Osteoblast (primary cell): ENCODE data around the gene VCL. TPM values are rescaled to one million over a fixed set of nuclear protein-coding genes. Genes with fewer than 3 reads are reported as not detected.

Experiments used
- DNase-seq: peaks from one replicate; pipeline ENCODE4 v3.0.0; 2011; ENCODE audit warnings: low spot score, mixed read lengths; ENCODE audit not compliant: insufficient read length; ENCODE audit errors: missing footprints
- H2AFZ ChIP-seq: 2 replicates; pipeline ENCODE4 v1.6.0; 2011; ENCODE audit warnings: mild to moderate bottlenecking, low read length
- H3K27ac ChIP-seq: 2 replicates; pipeline ENCODE4 v1.5.1; 2011; ENCODE audit warnings: mild to moderate bottlenecking, low read depth, low read length, moderate library complexity
- H3K27me3 ChIP-seq: 2 replicates; pipeline ENCODE4 v1.6.0; 2012; ENCODE audit warnings: mild to moderate bottlenecking, control low read depth, inconsistent platforms, low read length, moderate library complexity; ENCODE audit not compliant: insufficient read depth
- H3K36me3 ChIP-seq: 2 replicates; pipeline ENCODE4 v1.5.1; 2011; ENCODE audit warnings: mild to moderate bottlenecking, low read length, control low read depth, moderate library complexity; ENCODE audit not compliant: insufficient read depth
- H3K4me1 ChIP-seq: 2 replicates; pipeline ENCODE4 v1.5.1; 2011; ENCODE audit warnings: mild to moderate bottlenecking, low read length, control low read depth, moderate library complexity; ENCODE audit not compliant: insufficient read depth
- H3K4me2 ChIP-seq: 2 replicates; pipeline ENCODE4 v1.6.0; 2011; ENCODE audit warnings: mild to moderate bottlenecking, low read length; ENCODE audit not compliant: insufficient read depth
- H3K4me3 ChIP-seq: fragments of 200-600 bp; sonication (generic); 3 replicates; pipeline ENCODE4 v1.5.1; 2012; ENCODE audit warnings: mild to moderate bottlenecking, low read length, inconsistent platforms; ENCODE audit not compliant: insufficient read depth
- H3K79me2 ChIP-seq: 2 replicates; pipeline ENCODE4 v1.6.0; 2012; ENCODE audit warnings: mild to moderate bottlenecking, low read length, control low read depth, inconsistent platforms; ENCODE audit not compliant: insufficient read depth
- H3K9me3 ChIP-seq: 2 replicates; pipeline ENCODE4 v1.5.1; 2011; ENCODE audit warnings: low read depth, low read length, control low read depth
- H4K20me1 ChIP-seq: 2 replicates; pipeline ENCODE4 v1.6.0; 2012; ENCODE audit warnings: mild to moderate bottlenecking, low read length, control low read depth; ENCODE audit not compliant: insufficient read depth
- CTCF ChIP-seq: IDR thresholded peaks from 2 replicates; pipeline ENCODE4 v1.5.1; 2011; ENCODE audit warnings: mild to moderate bottlenecking, low read depth, low read length, moderate library complexity; ENCODE audit errors: extremely low read depth
- total RNA-seq: library from RNA; depleted of rRNA; stranded (reverse); fragments of >200 nt; gene quantifications from 2 replicates; pipeline ENCODE4 v1.2.3, GENCODE V29; 2012

The VCL gene
- total RNA-seq, 1 donor, result 201 TPM

DNA sequence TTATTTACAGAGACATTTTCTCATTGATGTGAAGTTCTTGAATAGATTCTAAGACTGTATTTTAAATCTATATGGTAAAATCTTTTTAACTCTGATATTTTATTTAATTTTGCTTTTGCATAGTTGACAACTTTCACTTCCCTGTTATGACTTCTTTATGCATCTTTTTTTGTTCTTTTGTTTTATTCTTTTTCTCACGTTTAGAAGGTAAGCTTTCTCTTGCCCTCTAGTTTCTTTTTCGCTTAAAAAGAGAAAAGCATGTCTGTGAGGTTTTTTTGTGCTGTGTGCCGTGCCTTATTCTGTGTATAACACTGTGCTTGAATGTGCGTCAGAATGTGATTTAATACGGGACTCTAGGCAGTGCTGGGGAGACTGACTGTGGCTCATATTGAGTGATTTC is 78.0 kb downstream of the VCL start:
- Histone ChIP-seq H3K4me2 (no peak overlapping the region), H3K36me3 (peaks cover 50% of the 10 kb centered on the region), H3K79me2 (peaks cover 80% of the 10 kb centered on the region), H3K4me1 (peaks cover 57% of the 10 kb centered on the region), H2AFZ (no peak overlapping the region), H3K27ac (no peak overlapping the region), H4K20me1 (peaks cover 22% of the 10 kb centered on the region), H3K27me3 (no peaks in the 10 kb centered on the region), H3K9me3 (no peaks in the 10 kb centered on the region), H3K4me3 (no peak overlapping the region)
- DNase-seq, result no peak
- no peak for TF ChIP-seq CTCF

DNA sequence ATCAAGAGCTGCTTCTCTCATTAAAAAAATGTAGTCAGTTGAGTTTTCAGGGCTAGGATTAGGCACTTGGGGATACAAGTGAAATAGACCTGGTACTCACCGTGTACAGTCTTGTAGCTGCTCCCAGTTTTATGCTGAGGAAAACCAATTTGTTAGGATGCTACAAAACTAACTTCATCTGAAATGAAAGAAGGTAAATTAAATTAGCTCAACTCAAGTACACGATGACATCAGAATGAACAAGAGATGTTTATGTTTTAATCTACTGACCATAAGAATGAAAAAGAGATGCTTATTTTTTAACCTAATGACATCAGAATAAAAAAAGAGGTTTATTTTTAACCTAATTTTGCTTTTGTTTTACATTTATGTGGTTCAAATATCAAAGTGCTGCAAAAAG is 79.0 kb downstream of the VCL start:
- H3K27me3 ChIP-seq, result no peaks in the 10 kb centered on the region
- H3K4me2 ChIP-seq, result no peak overlapping the region
- TF ChIP-seq CTCF, result no peak
- no peak overlapping the region for H3K4me3 ChIP-seq
- DNase-seq, result no peak
- H3K36me3 ChIP-seq, result peaks cover 53% of the 10 kb centered on the region
- no peak overlapping the region for H3K27ac ChIP-seq
- peaks cover 85% of the 10 kb centered on the region for H3K79me2 ChIP-seq
- peaks cover 49% of the 10 kb centered on the region for H3K4me1 ChIP-seq
- H4K20me1 ChIP-seq, result peaks cover 21% of the 10 kb centered on the region
- no peak overlapping the region for H2AFZ ChIP-seq
- no peaks in the 10 kb centered on the region for H3K9me3 ChIP-seq

DNA sequence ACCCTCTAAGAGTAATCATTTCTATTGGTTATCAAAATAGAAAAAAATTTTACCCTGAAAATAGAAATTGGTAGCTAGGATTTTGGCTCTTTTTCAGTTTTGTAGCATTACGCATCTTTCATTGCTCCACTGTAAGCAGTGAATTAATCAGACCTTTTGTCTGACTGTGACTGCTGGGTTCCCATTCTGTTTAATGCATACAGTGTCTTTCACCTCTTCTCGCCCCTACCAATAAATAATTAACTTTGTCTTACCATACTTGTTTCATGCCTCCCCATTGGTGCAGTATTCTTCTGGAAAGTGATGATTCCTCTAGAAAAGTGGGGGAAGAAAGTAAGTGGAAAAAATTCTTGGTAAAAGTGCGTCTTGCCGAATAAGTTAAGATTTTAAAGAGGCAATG is 79.5 kb downstream of the VCL start:
- H3K4me3 ChIP-seq, result no peak overlapping the region
- H3K27me3 ChIP-seq, result no peaks in the 10 kb centered on the region
- H3K4me1 ChIP-seq, result peaks cover 45% of the 10 kb centered on the region
- H4K20me1 ChIP-seq, result peaks cover 19% of the 10 kb centered on the region
- H3K9me3 ChIP-seq, result no peaks in the 10 kb centered on the region
- no peak for DNase-seq
- H2AFZ ChIP-seq, result no peak overlapping the region
- H3K36me3 ChIP-seq, result peaks cover 55% of the 10 kb centered on the region
- no peak overlapping the region for H3K4me2 ChIP-seq
- no peak overlapping the region for H3K27ac ChIP-seq
- H3K79me2 ChIP-seq, result peaks cover 89% of the 10 kb centered on the region
- no peak for TF ChIP-seq CTCF

DNA sequence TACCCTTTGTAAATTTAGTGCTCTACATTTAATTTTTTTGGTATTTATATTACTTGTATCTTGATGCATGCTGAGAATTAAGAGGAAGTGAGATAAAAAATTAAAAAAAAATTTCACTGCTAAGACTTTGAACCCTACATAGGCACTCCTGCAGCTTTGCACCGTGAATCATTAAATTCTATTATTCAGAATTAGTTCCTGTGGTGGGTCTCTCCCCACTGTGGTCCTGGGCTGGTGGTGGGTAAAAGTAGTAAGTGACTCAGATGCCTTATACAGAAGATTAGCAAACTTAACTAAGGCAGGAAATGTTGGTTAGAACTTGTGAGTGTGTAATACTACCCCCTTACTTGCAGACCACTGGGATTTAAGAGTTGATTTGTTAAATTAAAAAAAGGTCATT is 80.1 kb downstream of the VCL start:
- TF ChIP-seq CTCF, result no peak
- DNase-seq, result no peak
- H3K36me3 ChIP-seq, result peaks cover 55% of the 10 kb centered on the region
- peaks cover 18% of the 10 kb centered on the region for H4K20me1 ChIP-seq
- peaks cover 42% of the 10 kb centered on the region for H3K4me1 ChIP-seq
- no peak overlapping the region for H3K27ac ChIP-seq
- H3K9me3 ChIP-seq, result no peaks in the 10 kb centered on the region
- no peak overlapping the region for H3K4me2 ChIP-seq
- peaks cover 88% of the 10 kb centered on the region for H3K79me2 ChIP-seq
- H3K27me3 ChIP-seq, result no peaks in the 10 kb centered on the region
- H3K4me3 ChIP-seq, result no peak overlapping the region
- no peak overlapping the region for H2AFZ ChIP-seq
